ENCODE data around the gene SLC2A4RG. TPM values are rescaled to one million over a fixed set of nuclear protein-coding genes. Genes with fewer than 3 reads are reported as not detected.

The SLC2A4RG gene
- polyA plus RNA-seq, 1 of the 3 experiments (the other 2 are of a cell fraction), result 90.9 TPM

DNA sequence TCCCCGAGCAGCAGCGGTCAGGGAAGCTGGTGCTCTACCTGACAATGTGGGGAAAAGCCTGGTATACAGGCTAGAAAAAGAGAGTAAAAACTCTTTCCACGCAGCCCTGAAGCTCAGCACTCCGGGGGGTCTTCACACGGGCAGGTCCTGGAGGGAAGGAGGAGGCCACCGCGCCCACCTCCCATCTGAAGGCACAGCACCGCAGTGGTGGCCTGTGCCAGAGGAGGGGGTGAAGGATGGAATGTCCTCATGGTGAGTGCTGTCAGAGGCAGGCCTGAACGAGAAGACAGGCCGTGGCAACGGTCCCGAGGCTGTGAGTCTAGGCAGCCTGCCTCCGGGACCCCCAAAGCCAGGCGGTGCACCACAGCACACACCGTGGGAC, 5.8 kb downstream of the SLC2A4RG start (continued):
- no peak for TF ChIP-seq REST (IDR thresholded peaks at IDR 0.05; ENCODE audit: low read depth, low read length)
- no peak for TF ChIP-seq RFX5 (IDR thresholded peaks at IDR 0.05; ENCODE audit: low read length)
- TF ChIP-seq, protein P1, sequence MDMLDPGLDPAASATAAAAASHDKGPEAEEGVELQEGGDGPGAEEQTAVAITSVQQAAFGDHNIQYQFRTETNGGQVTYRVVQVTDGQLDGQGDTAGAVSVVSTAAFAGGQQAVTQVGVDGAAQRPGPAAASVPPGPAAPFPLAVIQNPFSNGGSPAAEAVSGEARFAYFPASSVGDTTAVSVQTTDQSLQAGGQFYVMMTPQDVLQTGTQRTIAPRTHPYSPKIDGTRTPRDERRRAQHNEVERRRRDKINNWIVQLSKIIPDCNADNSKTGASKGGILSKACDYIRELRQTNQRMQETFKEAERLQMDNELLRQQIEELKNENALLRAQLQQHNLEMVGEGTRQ (IDR thresholded peaks at IDR 0.05; ENCODE audit: borderline replicate concordance, low read depth, low read length), result no peak
- no peak for TF ChIP-seq TAF1 (IDR thresholded peaks at IDR 0.05; ENCODE audit: borderline replicate concordance, low read depth, low read length)
- no peak for TF ChIP-seq FOXM1 (IDR thresholded peaks at IDR 0.05; ENCODE audit: low read depth)
- no peak for TF ChIP-seq SIN3A (IDR thresholded peaks at IDR 0.05; ENCODE audit: borderline replicate concordance, low read depth, low read length)
- TF ChIP-seq, protein P2, sequence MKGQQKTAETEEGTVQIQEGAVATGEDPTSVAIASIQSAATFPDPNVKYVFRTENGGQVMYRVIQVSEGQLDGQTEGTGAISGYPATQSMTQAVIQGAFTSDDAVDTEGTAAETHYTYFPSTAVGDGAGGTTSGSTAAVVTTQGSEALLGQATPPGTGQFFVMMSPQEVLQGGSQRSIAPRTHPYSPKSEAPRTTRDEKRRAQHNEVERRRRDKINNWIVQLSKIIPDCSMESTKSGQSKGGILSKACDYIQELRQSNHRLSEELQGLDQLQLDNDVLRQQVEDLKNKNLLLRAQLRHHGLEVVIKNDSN (IDR thresholded peaks at IDR 0.05; ENCODE audit: borderline replicate concordance, low read depth), result no peak
- no peak for TF ChIP-seq NFIC (IDR thresholded peaks at IDR 0.05; ENCODE audit: borderline replicate concordance)
- TF ChIP-seq MXI1 (IDR thresholded peaks at IDR 0.05; ENCODE audit: low read depth, low read length), result no peak
- TF ChIP-seq JUND (IDR thresholded peaks at IDR 0.05), result no peak
- no peak for TF ChIP-seq TCF12 (IDR thresholded peaks at IDR 0.05)

GRCh38 chr20:63745961-63746731, 6.6 kb downstream of the SLC2A4RG start:
- H3F3A ChIP-seq (replicated peaks; ENCODE audit: insufficient read depth), result peaks cover 12% of the 10 kb centered on the region
- no peak overlapping the region for H3K9ac ChIP-seq
- no peaks in the 10 kb centered on the region for H3K9me3 ChIP-seq
- no peaks in the 10 kb centered on the region for H3K27me3 ChIP-seq (ENCODE audit: insufficient read depth)
- no peak overlapping the region for H3K4me2 ChIP-seq
- CTCF ChIA-PET, result interaction anchor here (3.6 kb wide), 1 partner anchor 29 kb away, joined by 16 read pairs; no protein-coding TSS in a partner anchor
- H3K9me2 ChIP-seq, result no peaks in the 10 kb centered on the region
- WGBS (ENCODE audit: low lambda C conversion rate), result 88% methylated on average over 6 of the region's 26 CpGs
- H4K20me1 ChIP-seq (ENCODE audit: insufficient read depth), result peaks cover 13% of the 10 kb centered on the region
- peaks cover 15 to 26% of the 10 kb centered on the region in 2 experiments for H3K36me3 ChIP-seq (replicated peaks in 1 of 2; ENCODE audit: control insufficient read depth in 1 of 2, insufficient read depth in 2 of 2, low read length in 1 of 2)
- peak; percentile 41 for DNase-seq
- H3K79me2 ChIP-seq (ENCODE audit: insufficient read depth), result peaks cover 11% of the 10 kb centered on the region
- POLR2A ChIA-PET, result no interaction called here
- H3K4me1 ChIP-seq (ENCODE audit: control insufficient read depth in 1 of 2, insufficient read depth in 2 of 2, low read depth in 1 of 2, low read length in 1 of 2), result peaks cover 0 to 9% of the 10 kb centered on the region in 2 experiments; a peak in 1 of 4 replicates
- no peak overlapping the region for H3K4me3 ChIP-seq (ENCODE audit: low read depth in 2 of 2, low read length in 1 of 2)
- H2AFZ ChIP-seq (ENCODE audit: low read depth), result no peak overlapping the region
- H3K27ac ChIP-seq (ENCODE audit: low read depth in 2 of 2, low read length in 1 of 2), result no peak overlapping the region
- TF ChIP-seq SMC3 (IDR thresholded peaks at IDR 0.05; ENCODE audit: low read depth, low read length) (no peak), REST (IDR thresholded peaks at IDR 0.05; ENCODE audit: low read depth, low read length) (no peak), NFIC (IDR thresholded peaks at IDR 0.05; ENCODE audit: borderline replicate concordance) (no peak), TAF1 (IDR thresholded peaks at IDR 0.05; ENCODE audit: borderline replicate concordance, low read depth, low read length) (no peak), EZH2phosphoT487 (IDR thresholded peaks at IDR 0.05; ENCODE audit: borderline replicate concordance, low read depth) (no peak), ZBTB33 (IDR thresholded peaks at IDR 0.05; ENCODE audit: borderline replicate concordance, low read depth) (no peak), GATA2 (CRISPR knock-in tag; IDR thresholded peaks at IDR 0.05) (no peak), FOXM1 (IDR thresholded peaks at IDR 0.05; ENCODE audit: low read depth) (no peak)
- TF ChIP-seq, protein P3, sequence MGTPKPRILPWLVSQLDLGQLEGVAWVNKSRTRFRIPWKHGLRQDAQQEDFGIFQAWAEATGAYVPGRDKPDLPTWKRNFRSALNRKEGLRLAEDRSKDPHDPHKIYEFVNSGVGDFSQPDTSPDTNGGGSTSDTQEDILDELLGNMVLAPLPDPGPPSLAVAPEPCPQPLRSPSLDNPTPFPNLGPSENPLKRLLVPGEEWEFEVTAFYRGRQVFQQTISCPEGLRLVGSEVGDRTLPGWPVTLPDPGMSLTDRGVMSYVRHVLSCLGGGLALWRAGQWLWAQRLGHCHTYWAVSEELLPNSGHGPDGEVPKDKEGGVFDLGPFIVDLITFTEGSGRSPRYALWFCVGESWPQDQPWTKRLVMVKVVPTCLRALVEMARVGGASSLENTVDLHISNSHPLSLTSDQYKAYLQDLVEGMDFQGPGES (IDR thresholded peaks at IDR 0.05; ENCODE audit: low read depth, low read length), result no peak

All from SK-N-SH (cell line).